Measurements from ENCODE around the gene PRKACA. TPM values are rescaled to one million over a fixed set of nuclear protein-coding genes. Genes with fewer than 3 reads are reported as not detected.

Gene PRKACA
- total and polyA plus RNA-seq, 2 experiments from 2014 or later: 5.3 to 37.4 TPM

DNA sequence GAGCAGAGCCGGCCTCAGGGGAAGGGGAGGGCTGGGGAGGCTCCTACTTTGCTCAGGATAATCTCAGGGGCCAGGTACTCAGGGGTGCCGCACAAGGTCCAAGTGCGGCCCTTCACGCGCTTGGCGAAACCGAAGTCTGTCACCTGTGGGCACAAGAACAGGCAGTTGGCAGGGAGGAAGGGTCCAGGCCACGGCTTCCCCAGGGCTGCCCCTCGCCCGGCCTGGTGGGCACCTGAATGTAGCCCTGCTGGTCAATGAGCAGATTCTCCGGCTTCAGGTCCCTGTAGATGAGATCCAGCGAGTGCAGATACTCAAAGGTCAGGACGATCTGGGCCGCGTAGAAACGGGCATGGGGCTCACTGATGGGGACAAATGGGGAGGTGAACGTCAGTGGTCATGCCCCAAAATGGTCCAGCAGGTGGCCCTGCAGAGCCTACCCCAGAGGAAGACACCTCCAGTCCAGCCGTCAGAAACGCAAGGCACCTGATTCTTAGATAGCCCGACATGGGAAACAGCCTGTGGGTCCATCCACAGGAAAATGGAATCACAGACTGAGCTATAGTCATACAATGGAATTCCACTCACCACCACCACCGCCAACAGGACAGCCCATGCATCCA lies 19.9 kb downstream of the PRKACA start:
- Histone ChIP-seq H3K36me3 (ENCODE audit: low read depth) (0 out of 2 replicates have a peak, but pooled peaks cover 12% of the 10 kb centered on the region), H3K9ac (no peak overlapping the region), H3K4me3 (no peak overlapping the region), H3K27ac (no peak overlapping the region), H3K4me1 (ENCODE audit: insufficient read depth) (no peaks in the 10 kb centered on the region), H3K9me2 (ENCODE audit: insufficient read depth) (no peaks in the 10 kb centered on the region), H3K79me2 (ENCODE audit: insufficient read depth) (no peaks in the 10 kb centered on the region), H3K4me2 (ENCODE audit: unreplicated experiment) (no peak overlapping the region), H4K20me1 (ENCODE audit: insufficient read depth) (no peaks in the 10 kb centered on the region), H3K9me3 (ENCODE audit: low read depth) (no peaks in the 10 kb centered on the region), H2AFZ (no peak overlapping the region), H3F3A (ENCODE audit: insufficient read depth) (no peaks in the 10 kb centered on the region), H3K27me3 (replicated peaks; ENCODE audit: insufficient read depth) (no peaks in the 10 kb centered on the region)
- in situ Hi-C loops (cut with MboI): no loop called here
- no peak for DNase-seq
- 84% methylated on average over 20 to 21 of the region's 21 CpGs for WGBS, 2 experiments (ENCODE audit: low coverage in 1 of 2, low lambda C conversion rate in 2 of 2, missing lambda C conversion rate in 2 of 2)
- TF ChIP-seq EZH2phosphoT487 (IDR thresholded peaks at IDR 0.05; ENCODE audit: insufficient read depth, low read depth): no peak

GRCh38 chr19:14096272-14096992 lies 21.1 kb downstream of the PRKACA start:
- Histone ChIP-seq H3K36me3 (ENCODE audit: low read depth) (0 out of 2 replicates have a peak, but pooled peaks cover 8% of the 10 kb centered on the region), H3K4me1 (ENCODE audit: insufficient read depth) (no peaks in the 10 kb centered on the region; the same call in 1 of the 2 replicates), H3K27me3 (replicated peaks; ENCODE audit: insufficient read depth) (no peaks in the 10 kb centered on the region), H3K9ac (no peak overlapping the region), H3K4me2 (ENCODE audit: unreplicated experiment) (no peak overlapping the region), H3K4me3 (no peak overlapping the region), H2AFZ (no peak overlapping the region), H4K20me1 (ENCODE audit: insufficient read depth) (no peaks in the 10 kb centered on the region), H3K27ac (no peak overlapping the region), H3F3A (ENCODE audit: insufficient read depth) (0 out of 2 replicates have a peak, but pooled peaks cover 4% of the 10 kb centered on the region), H3K9me2 (ENCODE audit: insufficient read depth) (no peaks in the 10 kb centered on the region), H3K9me3 (ENCODE audit: low read depth) (no peaks in the 10 kb centered on the region), H3K79me2 (ENCODE audit: insufficient read depth) (no peaks in the 10 kb centered on the region)
- in situ Hi-C loops (cut with MboI): no loop called here
- TF ChIP-seq EZH2phosphoT487 (IDR thresholded peaks at IDR 0.05; ENCODE audit: insufficient read depth, low read depth) (no peak), EZH2 (IDR thresholded peaks at IDR 0.05; ENCODE audit: insufficient read depth, poor library complexity, severe bottlenecking) (no peak)
- DNase-seq: no peak
- WGBS, 2 experiments (ENCODE audit: low coverage in 1 of 2, low lambda C conversion rate in 2 of 2, missing lambda C conversion rate in 2 of 2): 96 to 97% methylated on average over 11 of the region's 11 CpGs

DNA sequence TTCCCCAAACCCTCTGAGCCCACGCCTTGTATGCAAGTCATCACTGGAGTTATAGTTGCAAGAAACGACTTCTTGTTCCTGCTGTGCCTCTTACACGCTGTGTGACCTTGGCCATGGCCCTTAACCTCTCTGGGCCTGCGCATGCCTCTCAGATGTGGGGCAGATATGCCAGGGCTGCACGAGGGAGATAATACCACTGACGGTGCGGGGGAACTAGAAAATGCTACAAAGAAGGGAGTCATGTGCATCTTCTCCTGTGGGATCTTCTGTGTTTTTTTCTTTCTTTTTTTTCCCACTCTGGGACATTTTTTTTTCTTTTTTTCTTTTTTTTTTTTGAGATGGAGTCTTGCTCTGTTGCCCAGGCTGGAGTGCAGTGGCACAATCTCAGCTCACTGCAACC lies 22.7 kb downstream of the PRKACA start:
- H3K4me1 ChIP-seq (ENCODE audit: insufficient read depth): no peaks in the 10 kb centered on the region; the same call in 1 of the 2 replicates
- no peaks in the 10 kb centered on the region for H3K79me2 ChIP-seq (ENCODE audit: insufficient read depth)
- H3K9me3 ChIP-seq (ENCODE audit: low read depth): no peaks in the 10 kb centered on the region
- H4K20me1 ChIP-seq (ENCODE audit: insufficient read depth): no peaks in the 10 kb centered on the region
- H3K27ac ChIP-seq: no peak overlapping the region
- TF ChIP-seq EZH2phosphoT487 (IDR thresholded peaks at IDR 0.05; ENCODE audit: insufficient read depth, low read depth): no peak
- no peak for TF ChIP-seq EZH2 (IDR thresholded peaks at IDR 0.05; ENCODE audit: insufficient read depth, poor library complexity, severe bottlenecking)
- no peaks in the 10 kb centered on the region for H3K9me2 ChIP-seq (ENCODE audit: insufficient read depth)
- no peak for DNase-seq
- WGBS, 2 experiments (ENCODE audit: low coverage in 1 of 2, low lambda C conversion rate in 2 of 2, missing lambda C conversion rate in 2 of 2): 90 to 91% methylated on average over 7 of the region's 7 CpGs
- no peaks in the 10 kb centered on the region for H3K27me3 ChIP-seq (replicated peaks; ENCODE audit: insufficient read depth)
- in situ Hi-C loops (cut with MboI): no loop called here
- H3K36me3 ChIP-seq (ENCODE audit: low read depth): 0 out of 2 replicates have a peak, but pooled peaks cover 5% of the 10 kb centered on the region
- H3K4me3 ChIP-seq: no peak overlapping the region
- H3K4me2 ChIP-seq (ENCODE audit: unreplicated experiment): no peak overlapping the region
- H3K9ac ChIP-seq: no peak overlapping the region
- no peak overlapping the region for H2AFZ ChIP-seq
- H3F3A ChIP-seq (ENCODE audit: insufficient read depth): 0 out of 2 replicates have a peak, but pooled peaks cover 4% of the 10 kb centered on the region

DNA sequence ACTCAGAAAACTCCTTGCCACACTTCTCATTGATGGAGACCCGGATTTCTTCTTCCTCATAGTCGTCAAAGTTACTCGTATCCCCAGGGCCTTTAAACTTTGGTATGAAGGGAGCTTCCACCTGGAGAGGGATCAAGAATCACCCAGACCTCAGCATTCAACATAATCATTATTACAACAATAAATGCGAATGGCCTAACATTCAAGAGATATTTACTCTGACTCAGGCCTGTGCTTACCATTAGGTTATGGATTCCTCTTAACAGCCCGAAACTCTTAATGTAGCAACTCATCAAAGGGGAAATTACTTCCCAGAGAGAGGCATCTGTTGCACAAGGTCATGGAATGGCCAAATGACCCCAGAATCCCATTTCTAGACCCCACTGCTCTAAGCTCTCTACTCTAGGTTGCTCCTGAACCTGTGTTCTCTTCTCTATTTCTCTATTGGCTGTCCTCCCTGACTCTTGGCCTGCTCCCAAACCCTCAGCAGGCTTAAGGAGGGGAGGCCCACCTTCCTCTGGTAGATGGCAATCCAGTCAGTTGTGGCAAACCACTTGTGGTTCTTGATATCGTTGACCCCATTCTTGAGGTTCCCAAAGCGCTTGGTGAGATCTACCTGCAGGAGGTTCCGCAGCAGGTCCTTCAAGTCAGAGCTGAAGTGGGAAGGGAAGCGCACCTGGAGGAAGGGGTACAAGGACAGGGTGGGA lies 24.3 kb downstream of the PRKACA start:
- Histone ChIP-seq H3K9ac (no peak overlapping the region), H3K4me3 (no peak overlapping the region), H3K79me2 (ENCODE audit: insufficient read depth) (peaks cover 10% of the 10 kb centered on the region), H3K9me3 (ENCODE audit: low read depth) (no peaks in the 10 kb centered on the region), H3F3A (ENCODE audit: insufficient read depth) (0 out of 2 replicates have a peak, but pooled peaks cover 4% of the 10 kb centered on the region), H4K20me1 (ENCODE audit: insufficient read depth) (no peaks in the 10 kb centered on the region), H3K4me1 (ENCODE audit: insufficient read depth) (peaks cover 3% of the 10 kb centered on the region), H3K27ac (no peak overlapping the region), H3K27me3 (replicated peaks; ENCODE audit: insufficient read depth) (no peaks in the 10 kb centered on the region), H3K4me2 (ENCODE audit: unreplicated experiment) (no peak overlapping the region), H3K9me2 (ENCODE audit: insufficient read depth) (no peaks in the 10 kb centered on the region), H2AFZ (no peak overlapping the region), H3K36me3 (ENCODE audit: low read depth) (0 out of 2 replicates have a peak, but pooled peaks cover 5% of the 10 kb centered on the region)
- WGBS, 2 experiments (ENCODE audit: low coverage in 1 of 2, low lambda C conversion rate in 2 of 2, missing lambda C conversion rate in 2 of 2): 97 to 98% methylated on average over 9 of the region's 9 CpGs
- in situ Hi-C loops (cut with MboI): no loop called here
- TF ChIP-seq EZH2 (IDR thresholded peaks at IDR 0.05; ENCODE audit: insufficient read depth, poor library complexity, severe bottlenecking): no peak
- no peak for TF ChIP-seq EZH2phosphoT487 (IDR thresholded peaks at IDR 0.05; ENCODE audit: insufficient read depth, low read depth)
- no peak for DNase-seq

All from GM23248 (cell line).